Upper lobe of left lung (tissue), 4 donors: ENCODE results near the gene LAPTM4A.

Experiments
- CTCF ChIP-seq, 6 experiments: fragments of 450-650 bp in 4 of 6; fragments of 200-600 bp in 2 of 6; sonication (generic) in 2 of 6; IDR thresholded peaks; one replicate each; pipeline ENCODE4 v1.5.1; 2016 to 2019; ENCODE audit warnings: antibody characterized with exemption in 6 of 6
- POLR2A ChIP-seq, 4 donors: fragments of 450-650 bp; IDR thresholded peaks; one replicate each; pipeline ENCODE4 v1.5.1; 2016 to 2017; ENCODE audit warnings: antibody characterized with exemption in 4 of 4, mild to moderate bottlenecking in 2 of 4
- POLR2AphosphoS5 ChIP-seq, 2 donors: sonication (generic); formaldehyde crosslinking; IDR thresholded peaks; one replicate each; pipeline ENCODE4 v1.5.1; 2017; ENCODE audit warnings: antibody characterized with exemption in 2 of 2

GRCh38 chr2:20094955-20095354, 43.5 kb upstream of the LAPTM4A start:
- TF ChIP-seq CTCF (IDR thresholded peaks at IDR 0.05) (no peak), POLR2A (IDR thresholded peaks at IDR 0.05) (no peak), POLR2AphosphoS5 (IDR thresholded peaks at IDR 0.05) (no peak)
